ENCODE results near the gene ZRSR2.

Gene ZRSR2

GRCh38 chrX:15856222-15856587, 65.9 kb downstream of the ZRSR2 start:
- DNase-seq (ENCODE audit: low read depth) = no peak
- no peak for TF ChIP-seq CTCF (IDR thresholded peaks at IDR 0.05; ENCODE audit: control insufficient read depth, insufficient read depth, low read depth, low read length, missing control alignments)
- no peak overlapping the region for H3K4me3 ChIP-seq (ENCODE audit: control insufficient read depth, low read depth, low read length)

- H3K4me3 ChIP-seq (ENCODE audit: control insufficient read depth, low read depth, low read length) = no peak overlapping the region
- no peak for TF ChIP-seq CTCF (IDR thresholded peaks at IDR 0.05; ENCODE audit: control insufficient read depth, insufficient read depth, low read depth, low read length, missing control alignments)
- no peak for DNase-seq (ENCODE audit: low read depth)
Measured at GRCh38 chrX:15856636-15857035, 66.4 kb downstream of the ZRSR2 start.

GRCh38 chrX:15858051-15858450, 67.8 kb downstream of the ZRSR2 start:
- no peak for TF ChIP-seq CTCF (IDR thresholded peaks at IDR 0.05; ENCODE audit: control insufficient read depth, insufficient read depth, low read depth, low read length, missing control alignments)
- DNase-seq (ENCODE audit: low read depth) = no peak
- H3K4me3 ChIP-seq (ENCODE audit: control insufficient read depth, low read depth, low read length) = no peak overlapping the region

- no peak for TF ChIP-seq CTCF (IDR thresholded peaks at IDR 0.05; ENCODE audit: control insufficient read depth, insufficient read depth, low read depth, low read length, missing control alignments)
- no peak for DNase-seq (ENCODE audit: low read depth)
- no peak overlapping the region for H3K4me3 ChIP-seq (ENCODE audit: control insufficient read depth, low read depth, low read length)
Measured at GRCh38 chrX:15860921-15861320, 70.6 kb downstream of the ZRSR2 start.

GRCh38 chrX:15864023-15864422, 73.7 kb downstream of the ZRSR2 start:
- no peak for DNase-seq (ENCODE audit: low read depth)
- TF ChIP-seq CTCF (IDR thresholded peaks at IDR 0.05; ENCODE audit: control insufficient read depth, insufficient read depth, low read depth, low read length, missing control alignments) = no peak
- no peak overlapping the region for H3K4me3 ChIP-seq (ENCODE audit: control insufficient read depth, low read depth, low read length)

- TF ChIP-seq CTCF (IDR thresholded peaks at IDR 0.05; ENCODE audit: control insufficient read depth, insufficient read depth, low read depth, low read length, missing control alignments) = no peak
- no peak for DNase-seq (ENCODE audit: low read depth)
- no peak overlapping the region for H3K4me3 ChIP-seq (ENCODE audit: control insufficient read depth, low read depth, low read length)
Measured at GRCh38 chrX:15864629-15865028, 74.3 kb downstream of the ZRSR2 start.

GRCh38 chrX:15866147-15866546, 75.9 kb downstream of the ZRSR2 start:
- no peak overlapping the region for H3K4me3 ChIP-seq (ENCODE audit: control insufficient read depth, low read depth, low read length)
- no peak for DNase-seq (ENCODE audit: low read depth)
- no peak for TF ChIP-seq CTCF (IDR thresholded peaks at IDR 0.05; ENCODE audit: control insufficient read depth, insufficient read depth, low read depth, low read length, missing control alignments)
